IMR-90 (cell line): ENCODE measurements around the gene PPM1D. TPM values are rescaled to one million over a fixed set of nuclear protein-coding genes. Genes with fewer than 3 reads are reported as not detected.
"Not testable (repeated sequence)": the region's sequence is repeated elsewhere in the genome, so short reads cannot be mapped to it uniquely, and the experiment has no call there.

Source experiments
- ATAC-seq: fragments of 200-7000 bp; cut with Tn5 transposase; 2 replicates; pipeline ENCODE4 v1.9.1; 2020; ENCODE audit warnings: low read depth, mild to moderate bottlenecking, moderate library complexity
- BruUV-seq: library from RNA; stranded (reverse); fragments of 400-500 nt; replicated peaks from 2 replicates; lab custom pipeline; 2021; lab: Mats Ljungman, UMichigan
- CTCF ChIA-PET: fragments of 300-600 bp; formaldehyde crosslinking; extraction: SDS; loops from one replicate; lab custom pipeline; 2021; ENCODE audit warnings: antibody characterized with exemption; lab: Yijun Ruan, JAX
- POLR2A ChIA-PET: fragments of 300-600 bp; sonication (Branson Sonifier 250); formaldehyde crosslinking; loops from one replicate; lab custom pipeline; 2022; ENCODE audit warnings: antibody characterized with exemption; ENCODE audit not compliant: unreplicated experiment; lab: Charles Lee
- DNase-seq: peaks from one replicate; pipeline ENCODE4 v3.0.0; 2013
- H2AFZ ChIP-seq: replicated peaks from 2 replicates; pipeline ENCODE3; 2013; ENCODE audit warnings: low read length, mild to moderate bottlenecking; ENCODE audit not compliant: poor library complexity
- H2AK5ac ChIP-seq: 2 replicates; pipeline ENCODE4 v1.6.1; 2013; ENCODE audit warnings: low read depth, low read length, inconsistent platforms
- H2AK9ac ChIP-seq: replicated peaks from 2 replicates; pipeline ENCODE3; 2013; ENCODE audit warnings: mild to moderate bottlenecking, low read depth, low read length, moderate library complexity; ENCODE audit not compliant: poor library complexity
- H2BK120ac ChIP-seq: 2 replicates; pipeline ENCODE4 v1.6.1; 2013; ENCODE audit warnings: low read depth, low read length, inconsistent platforms
- H2BK15ac ChIP-seq: 3 replicates; pipeline ENCODE4 v1.6.1; 2013; ENCODE audit warnings: low read depth, low read length, inconsistent platforms
- H2BK20ac ChIP-seq: 2 replicates; pipeline ENCODE4 v1.6.1; 2013; ENCODE audit warnings: low read depth, mild to moderate bottlenecking, inconsistent platforms, low read length, moderate library complexity
- H2BK5ac ChIP-seq: 2 replicates; pipeline ENCODE4 v1.6.1; 2013; ENCODE audit warnings: mild to moderate bottlenecking, low read depth, low read length, inconsistent platforms; ENCODE audit not compliant: poor library complexity, severe bottlenecking
- H3K14ac ChIP-seq: replicated peaks from 2 replicates; pipeline ENCODE4 v1.6.1; 2013; ENCODE audit warnings: low read depth, low read length, inconsistent platforms
- H3K18ac ChIP-seq: 2 replicates; pipeline ENCODE4 v1.6.1; 2013; ENCODE audit warnings: low read depth, low read length, control low read depth
- H3K23ac ChIP-seq: 2 replicates; pipeline ENCODE4 v1.6.1; 2013; ENCODE audit warnings: low read depth, low read length, inconsistent platforms
- H3K27ac ChIP-seq: 2 replicates; pipeline ENCODE4 v1.5.1; 2013; ENCODE audit warnings: mild to moderate bottlenecking, control low read depth, low read length; ENCODE audit not compliant: insufficient read depth
- H3K27me3 ChIP-seq: 2 replicates; pipeline ENCODE4 v1.6.1; 2013; ENCODE audit warnings: low read length; ENCODE audit not compliant: control insufficient read depth, insufficient read depth
- H3K36me3 ChIP-seq: 2 replicates; pipeline ENCODE4 v1.6.1; 2013; ENCODE audit warnings: low read length, mixed read lengths; ENCODE audit not compliant: control insufficient read depth, insufficient read depth
- H3K4ac ChIP-seq: 2 replicates; pipeline ENCODE4 v1.6.1; 2013; ENCODE audit warnings: low read depth, low read length, inconsistent platforms
- H3K4me1 ChIP-seq: 2 replicates; pipeline ENCODE4 v1.6.1; 2013; ENCODE audit warnings: low read length, mixed read lengths; ENCODE audit not compliant: control insufficient read depth, insufficient read depth
- H3K4me2 ChIP-seq: 2 replicates; pipeline ENCODE4 v1.6.1; 2013; ENCODE audit warnings: low read depth, mild to moderate bottlenecking, control low read depth, low read length, moderate library complexity
- H3K4me3 ChIP-seq: 2 replicates; pipeline ENCODE4 v1.5.1; 2013; ENCODE audit warnings: low read depth, mild to moderate bottlenecking, control low read depth, low read length, moderate library complexity; ENCODE audit not compliant: insufficient read depth
- H3K56ac ChIP-seq: 2 replicates; pipeline ENCODE4 v1.6.1; 2013; ENCODE audit warnings: low read length, inconsistent platforms; ENCODE audit not compliant: insufficient read depth; ENCODE audit errors: extremely low read depth
- H3K79me1 ChIP-seq, 2 experiments: 2 replicates each; pipeline ENCODE4 v1.6.1; 2013; ENCODE audit warnings: low read length in 2 of 2, inconsistent platforms in 1 of 2, low read depth in 1 of 2
- H3K9ac ChIP-seq: 2 replicates; pipeline ENCODE4 v1.6.1; 2013; ENCODE audit warnings: low read depth, low read length, control low read depth
- H3K9me1 ChIP-seq: 2 replicates; pipeline ENCODE4 v1.6.1; 2013; ENCODE audit warnings: low read length, inconsistent platforms; ENCODE audit not compliant: insufficient read depth
- H3K9me3 ChIP-seq: 2 replicates; pipeline ENCODE4 v1.6.1; 2013; ENCODE audit warnings: low read length; ENCODE audit not compliant: control insufficient read depth, insufficient read depth
- H4K20me1 ChIP-seq: 2 replicates; pipeline ENCODE4 v1.6.1; 2013; ENCODE audit warnings: low read length, inconsistent platforms; ENCODE audit not compliant: insufficient read depth
- H4K5ac ChIP-seq: 2 replicates; pipeline ENCODE4 v1.6.1; 2013; ENCODE audit warnings: mild to moderate bottlenecking, low read depth, low read length, control low read depth
- H4K8ac ChIP-seq, 2 experiments: 2 replicates each; pipeline ENCODE4 v1.6.1; 2013; ENCODE audit warnings: low read depth in 2 of 2, low read length in 2 of 2, control low read depth in 1 of 2, inconsistent platforms in 1 of 2
- H4K91ac ChIP-seq: 2 replicates; pipeline ENCODE4 v1.6.1; 2013; ENCODE audit warnings: low read depth, low read length, inconsistent platforms; ENCODE audit not compliant: insufficient read depth
- WGBS, 2 experiments: methylation state at CpG; one replicate each; pipeline versions ENCODE4 v1.1.5 to v1.1.7; 2013; ENCODE audit warnings: missing lambda C conversion rate in 2 of 2; ENCODE audit not compliant: insufficient read length in 1 of 2; ENCODE audit errors: extremely low coverage in 2 of 2; 5-methylcytosine and 5-hydroxymethylcytosine counted together
- dilution Hi-C: fragments of 300-500 bp; cut with HindIII; formaldehyde crosslinking; loops from one replicate; pipeline ENCODE4 v1.14.3; 2018; ENCODE audit warnings: low sequenced_read_pairs; ENCODE audit not compliant: unreplicated experiment
- in situ Hi-C: fragments of 300-500 bp; cut with MboI; formaldehyde crosslinking; loops from 3 replicates; pipeline ENCODE4 v1.14.3; 2019; ENCODE audit warnings: low sequenced_read_pairs, inconsistent platforms, mixed read lengths
- intact Hi-C: fragments of 100-400 bp; cut with micrococcal nuclease; formaldehyde crosslinking; loops from 2 replicates; pipeline ENCODE4 v1.10.0; 2022
- polyA plus RNA-seq, 3 experiments: library from polyadenylated mRNA; depleted of rRNA; stranded (reverse); fragments of >200 nt; gene quantifications; 2 replicates each; pipeline ENCODE4 v1.2.3, GENCODE V29; 2012; ENCODE audit warnings: low replicate concordance in 1 of 3
- total RNA-seq: library from RNA; depleted of rRNA; stranded (reverse); fragments of >200 nt; gene quantifications from 2 replicates; pipeline ENCODE4 v1.2.3, GENCODE V29; 2012

PPM1D gene
- total and polyA plus RNA-seq, 2 of the 4 experiments (the other 2 are of a cell fraction), result 5.5 to 16.1 TPM

DNA sequence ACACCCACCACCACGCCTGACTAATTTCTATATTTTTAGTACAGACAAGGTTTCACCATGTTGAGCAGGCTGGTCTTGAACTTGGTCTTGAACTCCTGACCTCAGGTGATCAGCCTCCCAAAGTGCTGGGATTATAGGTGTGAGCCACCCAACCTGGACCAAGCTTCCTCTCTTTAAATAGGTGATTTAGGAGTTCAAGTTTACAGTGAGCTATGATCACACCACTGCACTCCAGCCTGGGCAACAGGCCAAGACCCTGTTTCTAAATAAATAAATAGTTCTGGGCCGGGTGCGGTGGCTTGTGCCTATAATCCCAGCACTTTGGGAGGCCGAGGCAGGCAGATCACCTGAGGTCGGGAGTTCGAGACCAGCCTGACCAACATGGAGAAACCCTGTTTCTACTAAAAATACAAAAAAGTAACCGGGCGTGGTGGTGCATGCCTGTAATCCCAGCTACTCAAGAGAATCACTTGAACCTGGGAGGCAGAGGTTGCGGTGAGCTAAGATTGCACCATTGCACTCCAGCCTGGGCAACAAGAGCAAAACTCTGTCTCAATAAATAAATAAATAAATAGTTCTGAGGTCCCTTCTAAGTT, 6.5 kb upstream of the PPM1D start:
- dilution Hi-C loops, H3K18ac ChIP-seq, H3K4ac ChIP-seq, H2BK20ac ChIP-seq, H2BK15ac ChIP-seq, H3K9me3 ChIP-seq, H3K9me1 ChIP-seq, H2BK120ac ChIP-seq, H4K91ac ChIP-seq, H3K9ac ChIP-seq, BruUV-seq, H3K27me3 ChIP-seq, intact Hi-C loops, POLR2A ChIA-PET, in situ Hi-C loops, DNase-seq, H3K23ac ChIP-seq, H2AK5ac ChIP-seq, H3K36me3 ChIP-seq, H3K4me1 ChIP-seq, H3K56ac ChIP-seq, ATAC-seq, H4K5ac ChIP-seq, H2BK5ac ChIP-seq, H2AK9ac ChIP-seq, H3K14ac ChIP-seq, H4K20me1 ChIP-seq, H3K4me2 ChIP-seq, H3K27ac ChIP-seq, H2AFZ ChIP-seq, H3K79me1 ChIP-seq, H4K8ac ChIP-seq, H3K4me3 ChIP-seq: not testable (repeated sequence)
- WGBS, 2 experiments, result 100% methylated on average over 2 of the region's 9 CpGs; no CpG with 5 or more reads in 1 of the 2 experiments
- CTCF ChIA-PET, result interaction anchor here (0.6 kb wide), 1 partner anchor 39 kb away, joined by 3 read pairs; no protein-coding TSS in a partner anchor

DNA sequence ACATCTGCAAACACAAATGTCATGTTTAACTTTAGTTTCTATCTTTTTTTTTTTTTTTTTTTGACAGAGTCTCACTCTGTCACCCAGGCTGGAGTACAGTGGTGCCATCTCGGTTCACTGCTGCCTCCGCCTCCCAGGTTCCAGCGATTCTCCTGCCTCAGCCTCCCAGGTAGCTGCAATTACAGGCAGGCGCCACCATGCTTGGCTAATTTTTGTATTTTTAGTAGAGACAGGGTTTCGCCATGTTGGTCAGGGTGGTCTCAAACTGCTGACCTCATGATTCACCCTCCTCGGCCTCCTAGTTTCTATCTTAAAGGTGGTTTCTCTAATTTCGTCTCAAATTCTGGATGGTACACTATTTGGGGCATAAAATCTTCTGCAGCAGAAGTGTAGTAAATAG, 5.8 kb upstream of the PPM1D start:
- dilution Hi-C loops, H2AK5ac ChIP-seq, in situ Hi-C loops, H3K4me1 ChIP-seq, intact Hi-C loops, H2BK15ac ChIP-seq, H2BK120ac ChIP-seq, H4K5ac ChIP-seq, H3K27ac ChIP-seq, H2BK5ac ChIP-seq, ATAC-seq, H3K9me1 ChIP-seq, H4K91ac ChIP-seq, H3K9ac ChIP-seq, H4K8ac ChIP-seq, H3K36me3 ChIP-seq, H2BK20ac ChIP-seq, H3K79me1 ChIP-seq, BruUV-seq, H3K23ac ChIP-seq, H3K4me2 ChIP-seq, POLR2A ChIA-PET, H3K14ac ChIP-seq, H3K9me3 ChIP-seq, DNase-seq, H3K27me3 ChIP-seq, H3K4me3 ChIP-seq, H2AFZ ChIP-seq, H3K18ac ChIP-seq, H3K56ac ChIP-seq, H2AK9ac ChIP-seq, H3K4ac ChIP-seq, H4K20me1 ChIP-seq: not testable (repeated sequence)
- no CpG with 5 or more reads among the region's 7 CpGs for WGBS, 2 experiments
- CTCF ChIA-PET, result interaction anchor here (0.6 to 1.0 kb wide), 2 partner anchors 17 to 39 kb away, joined by 3 to 4 read pairs; no protein-coding TSS in a partner anchor
